ENCODE results near the gene ZGPAT. TPM values are rescaled to one million over a fixed set of nuclear protein-coding genes. Genes with fewer than 3 reads are reported as not detected.

Gene ZGPAT
- total RNA-seq, 1 donor from 2014 or later = 11.1 TPM

DNA sequence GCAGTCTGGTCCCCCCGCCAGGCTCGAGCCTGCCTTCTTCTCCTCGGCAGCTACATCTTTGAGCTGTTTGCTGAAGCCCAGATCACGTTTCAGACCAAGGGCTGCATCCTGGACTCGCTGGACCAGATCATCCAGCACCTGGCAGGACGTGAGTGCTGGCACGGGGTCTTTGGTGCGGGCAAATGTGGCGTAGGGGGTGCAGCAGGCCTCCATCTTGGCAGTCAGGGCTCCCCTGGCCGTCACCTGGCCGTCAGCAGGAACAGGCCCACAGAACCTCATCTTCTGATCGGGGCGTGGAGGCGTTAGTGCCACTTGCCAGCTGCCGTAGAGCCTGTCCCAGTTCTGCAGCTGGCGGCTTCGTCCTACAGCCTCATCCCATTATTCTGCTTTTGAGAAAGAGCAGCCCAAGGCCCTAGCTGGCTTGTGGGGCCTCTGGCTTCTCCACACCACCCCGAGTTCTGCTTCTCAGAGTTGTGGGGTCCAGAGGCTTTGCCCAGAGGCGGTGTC is 28.0 kb upstream of the ZGPAT start:
- no peak for ATAC-seq

GRCh38 chr20:63680427-63680826 is 27.4 kb upstream of the ZGPAT start:
- ATAC-seq = no peak

DNA sequence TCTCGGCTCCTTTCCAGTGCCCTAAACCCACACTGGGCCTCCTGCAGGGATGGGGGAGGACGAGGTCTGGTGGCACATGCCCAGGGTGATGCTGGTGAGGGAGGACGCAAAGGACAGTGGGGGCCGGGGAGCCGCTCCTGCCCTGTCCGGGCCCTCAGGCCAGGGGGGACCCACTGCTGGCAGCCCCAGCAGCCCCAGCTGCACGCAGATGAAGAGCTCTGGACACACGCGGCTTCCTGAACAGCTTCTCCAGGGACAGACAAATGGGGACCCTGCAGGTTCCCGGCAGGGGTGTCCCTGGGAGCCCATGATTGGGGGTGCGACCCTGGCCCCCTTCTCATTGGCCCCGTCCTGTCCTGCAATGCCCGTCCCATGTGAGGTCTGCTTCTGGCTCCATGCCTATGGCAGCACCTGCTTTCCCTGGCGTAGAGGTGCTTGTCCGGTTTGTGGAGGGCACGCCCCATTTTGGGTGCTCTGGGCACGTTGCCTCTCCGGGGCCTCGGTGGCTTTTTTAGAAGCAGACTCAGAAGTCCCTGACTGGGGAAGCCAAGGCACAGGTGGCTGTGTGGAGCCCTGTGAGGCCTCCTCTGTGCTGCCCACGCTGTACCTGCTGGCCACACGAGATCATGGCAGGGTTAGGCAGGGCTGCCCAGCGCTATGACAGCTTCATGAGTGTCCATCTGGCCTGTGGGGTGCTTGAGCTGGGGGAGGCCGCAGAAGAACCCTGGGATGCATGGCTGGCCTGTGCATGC is 26.8 kb upstream of the ZGPAT start:
- no peak for ATAC-seq

GRCh38 chr20:63681609-63682142 is 26.2 kb upstream of the ZGPAT start:
- ATAC-seq = no peak

DNA sequence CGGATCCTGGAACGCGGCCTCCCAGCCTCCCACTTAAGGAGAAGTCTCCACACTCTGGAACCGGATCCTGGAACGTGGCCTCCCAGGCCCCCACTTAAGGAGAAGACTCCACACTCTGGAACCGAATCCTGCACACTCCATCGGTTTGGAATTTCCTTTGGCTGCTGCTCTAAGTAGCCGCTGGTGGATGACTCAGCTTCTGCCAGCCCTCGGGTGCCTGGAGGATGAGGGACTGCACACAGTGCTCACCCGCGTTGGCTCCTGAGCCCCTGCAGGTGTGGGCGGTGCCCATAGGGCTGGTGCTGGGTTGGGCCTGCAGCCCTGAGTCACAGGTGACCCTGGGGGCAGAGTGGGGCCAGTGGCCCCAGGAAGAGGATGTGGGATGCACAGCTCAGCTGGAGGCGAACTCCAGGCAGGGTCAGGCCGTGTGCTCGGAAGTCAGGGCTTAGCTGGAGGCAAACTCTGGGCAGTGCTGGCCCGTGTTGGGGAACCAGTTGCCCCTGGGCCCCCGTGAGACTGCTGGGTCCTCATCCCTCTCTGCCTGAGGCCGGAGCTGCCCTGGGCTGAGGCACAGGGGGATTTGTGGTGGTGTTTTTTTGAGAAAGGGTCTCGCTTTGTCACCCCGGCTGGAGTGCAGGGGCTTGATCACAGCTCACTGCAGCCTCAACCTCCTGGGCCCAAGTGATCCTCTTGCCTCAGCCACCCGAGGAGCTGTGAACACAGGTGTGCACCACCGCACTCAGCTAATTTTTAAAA is 25.3 kb upstream of the ZGPAT start:
- ATAC-seq = peak; percentile 90

- ATAC-seq = no peak
Measured at GRCh38 chr20:63685269-63686026, 22.4 kb upstream of the ZGPAT start.

GRCh38 chr20:63686094-63686491 is 21.7 kb upstream of the ZGPAT start:
- ATAC-seq = no peak

- peak; percentile 32 for ATAC-seq
Measured at GRCh38 chr20:63686492-63687321, 21.1 kb upstream of the ZGPAT start.

DNA sequence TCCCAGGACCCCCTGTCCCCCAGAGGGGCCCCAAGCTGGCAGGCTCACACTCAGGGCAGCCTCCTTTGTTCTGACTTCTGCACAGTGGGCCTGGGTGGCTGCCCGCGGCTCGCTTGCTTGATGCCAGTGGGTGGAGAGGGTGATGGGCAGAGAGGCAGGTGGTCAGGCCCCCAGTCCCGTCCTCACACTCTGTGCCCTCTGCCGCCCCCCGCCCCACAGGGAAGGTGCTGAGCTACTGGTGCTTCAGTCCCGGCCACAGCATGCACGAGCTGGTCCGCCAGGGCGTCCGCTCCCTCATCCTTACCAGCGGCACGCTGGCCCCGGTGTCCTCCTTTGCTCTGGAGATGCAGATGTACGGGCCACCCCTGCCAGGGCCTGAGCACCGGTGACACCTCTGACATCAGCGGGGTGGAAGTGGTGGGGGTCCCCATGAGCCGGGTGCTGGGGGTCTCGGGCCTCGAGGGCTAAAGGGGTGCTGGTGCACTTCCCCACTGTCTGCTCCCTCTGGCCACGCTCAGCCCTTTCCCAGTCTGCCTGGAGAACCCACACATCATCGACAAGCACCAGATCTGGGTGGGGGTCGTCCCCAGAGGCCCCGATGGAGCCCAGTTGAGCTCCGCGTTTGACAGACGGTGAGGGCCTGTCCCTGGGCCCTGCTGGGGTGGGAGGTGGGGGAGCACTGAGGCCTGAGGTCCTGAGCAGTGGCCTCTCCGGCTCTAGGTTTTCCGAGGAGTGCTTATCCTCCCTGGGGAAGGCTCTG is 20.2 kb upstream of the ZGPAT start:
- no peak for ATAC-seq

GRCh38 chr20:63688228-63689045 is 19.4 kb upstream of the ZGPAT start:
- no peak for ATAC-seq

DNA sequence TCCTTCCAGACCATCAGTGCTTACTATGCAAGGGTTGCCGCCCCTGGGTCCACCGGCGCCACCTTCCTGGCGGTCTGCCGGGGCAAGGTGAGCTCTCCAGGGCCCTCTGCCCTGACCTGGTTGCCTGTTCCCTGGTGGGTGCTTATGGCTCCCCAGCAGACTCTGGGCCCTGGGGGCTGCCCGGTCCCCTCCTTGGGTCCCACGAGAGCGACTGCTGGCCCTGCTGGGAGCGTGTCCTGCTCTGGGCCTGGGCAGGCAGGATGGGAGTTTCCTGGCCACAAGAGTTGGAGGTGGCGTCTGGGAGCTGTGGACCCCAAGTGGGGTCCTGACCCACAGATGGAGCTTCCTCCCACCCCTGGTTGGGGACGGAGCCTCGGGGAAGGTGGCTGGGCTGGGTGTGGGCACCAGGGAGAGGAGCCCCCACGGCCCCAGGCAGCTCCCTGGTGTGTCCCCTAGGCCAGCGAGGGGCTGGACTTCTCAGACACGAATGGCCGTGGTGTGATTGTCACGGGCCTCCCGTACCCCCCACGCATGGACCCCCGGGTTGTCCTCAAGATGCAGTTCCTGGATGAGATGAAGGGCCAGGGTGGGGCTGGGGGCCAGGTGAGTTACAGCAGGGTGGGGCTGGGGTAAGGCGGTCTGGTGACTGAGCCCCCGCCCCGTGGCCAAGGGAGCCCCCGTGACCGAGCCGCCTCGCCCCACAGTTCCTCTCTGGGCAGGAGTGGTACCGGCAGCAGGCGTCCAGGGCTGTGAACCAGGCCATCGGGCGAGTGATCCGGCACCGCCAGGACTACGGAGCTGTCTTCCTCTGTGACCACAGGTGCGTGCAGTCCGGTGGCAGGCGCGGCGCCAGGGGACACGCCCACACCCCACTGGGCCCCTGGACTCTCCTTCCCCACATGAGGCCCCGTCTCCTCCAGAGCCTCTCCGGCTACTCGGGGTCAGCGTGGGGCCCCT is 18.5 kb upstream of the ZGPAT start:
- no peak for ATAC-seq

GRCh38 chr20:63690003-63690897 is 17.6 kb upstream of the ZGPAT start:
- ATAC-seq = no peak

- no peak for ATAC-seq
Measured at GRCh38 chr20:63690898-63691710, 16.7 kb upstream of the ZGPAT start.

DNA sequence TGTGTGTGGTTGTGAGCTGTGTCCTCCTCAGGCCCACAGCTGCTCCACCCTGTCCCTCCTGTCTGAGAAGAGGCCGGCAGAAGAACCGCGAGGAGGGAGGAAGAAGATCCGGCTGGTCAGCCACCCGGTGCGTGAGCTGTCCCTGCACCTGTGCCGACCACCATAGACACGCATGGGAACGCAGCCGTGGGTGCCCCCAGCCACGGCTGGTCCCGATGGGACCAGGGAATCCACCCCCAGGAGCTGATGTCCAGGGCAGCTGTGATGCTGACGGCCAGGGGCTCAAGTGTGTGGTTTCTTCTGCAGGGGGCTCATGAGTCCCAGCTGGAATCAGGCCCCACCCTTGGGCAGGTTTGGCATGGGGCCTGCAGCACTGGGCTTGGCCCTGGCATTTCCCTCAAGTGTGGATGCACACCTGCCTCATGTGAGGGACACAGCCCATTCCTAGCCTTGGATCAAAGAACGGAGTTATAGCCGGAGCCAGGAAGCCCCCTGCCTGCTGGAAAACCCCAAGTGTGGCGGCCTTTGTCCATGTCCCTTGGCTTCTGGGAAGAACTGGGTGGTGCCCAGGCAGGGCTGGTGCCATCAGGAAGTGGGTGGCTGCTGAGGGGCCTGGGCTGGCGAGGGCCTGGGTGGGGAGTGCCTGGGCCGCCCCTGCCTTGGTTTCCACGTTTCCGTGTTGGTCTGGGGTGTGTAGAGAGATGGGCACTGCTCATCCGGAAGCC is 16.0 kb upstream of the ZGPAT start:
- ATAC-seq = no peak

- ATAC-seq = no peak
Measured at GRCh38 chr20:63692436-63693082, 15.3 kb upstream of the ZGPAT start.
